Mammary epithelial cell (primary cell): ENCODE results near the gene ASPSCR1.

Experiments used
- CTCF ChIP-seq, 2 donors: IDR thresholded peaks in 1 of 2; conservative IDR thresholded peaks in 1 of 2; 2 replicates each; pipeline ENCODE4 v1.5.1; 2011 to 2012; ENCODE audit warnings: inconsistent platforms in 2 of 2, low read length in 2 of 2, mild to moderate bottlenecking in 2 of 2, control low read depth in 1 of 2, low read depth in 1 of 2; ENCODE audit not compliant: insufficient read depth in 1 of 2; ENCODE audit errors: extremely low read depth in 1 of 2
- EZH2 ChIP-seq: IDR thresholded peaks from 2 replicates; pipeline ENCODE4 v1.6.1; 2012; ENCODE audit warnings: low read length, inconsistent platforms, borderline replicate concordance

- no peak for TF ChIP-seq CTCF (conservative IDR thresholded peaks at IDR 0.05 in 1 of 2, IDR thresholded peaks at IDR 0.05 in 1 of 2; ENCODE audit: extremely low read depth in 1 of 2, insufficient read depth in 1 of 2, low read depth in 1 of 2, low read length in 2 of 2)
- TF ChIP-seq EZH2, result no peak
Measured at GRCh38 chr17:82051776-82052637, 74.6 kb downstream of the ASPSCR1 start, which contains the start of the genes GPS1 and RFNG.
